ENCODE measurements around the gene POP4.

Gene POP4

DNA sequence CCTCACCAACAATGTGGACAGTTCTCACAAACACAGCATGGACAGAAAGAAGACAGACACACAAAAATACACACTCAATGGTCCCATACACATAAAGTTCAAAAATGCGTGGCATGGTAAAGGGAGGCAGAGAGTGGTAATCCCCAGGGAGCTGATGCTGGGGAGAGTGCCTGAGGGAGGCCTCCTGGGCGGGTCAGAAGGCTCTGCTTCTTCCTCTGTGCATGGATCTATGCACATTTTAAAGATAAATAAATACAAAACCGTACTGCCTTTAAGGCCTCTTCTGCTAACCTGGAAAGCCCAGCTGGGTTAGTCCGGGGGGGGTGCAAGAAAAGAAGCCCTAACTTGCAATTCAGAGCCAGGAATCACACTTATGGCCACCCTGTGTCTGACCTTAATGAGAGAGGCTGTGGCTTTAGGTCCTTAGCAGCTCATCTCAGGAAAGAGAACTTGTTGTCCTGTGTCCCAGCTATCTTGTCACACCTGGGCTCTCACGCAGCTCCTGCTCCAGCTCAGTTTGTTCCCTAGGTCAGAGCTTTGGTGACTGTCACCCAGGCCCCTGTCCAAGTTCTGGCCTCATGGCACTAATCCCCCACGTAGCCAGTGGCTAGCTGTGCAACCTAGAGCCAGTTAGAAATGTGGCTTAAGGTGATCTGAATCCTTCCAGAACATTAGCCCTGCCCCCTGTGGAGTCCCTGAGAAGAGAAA lies 28.5 kb downstream of the POP4 start:
- DNase-seq = no peak

GRCh38 chr19:29635963-29636362 lies 29.9 kb downstream of the POP4 start:
- no peak for DNase-seq

GRCh38 chr19:29636553-29637360 lies 30.7 kb downstream of the POP4 start:
- DNase-seq = no peak

DNA sequence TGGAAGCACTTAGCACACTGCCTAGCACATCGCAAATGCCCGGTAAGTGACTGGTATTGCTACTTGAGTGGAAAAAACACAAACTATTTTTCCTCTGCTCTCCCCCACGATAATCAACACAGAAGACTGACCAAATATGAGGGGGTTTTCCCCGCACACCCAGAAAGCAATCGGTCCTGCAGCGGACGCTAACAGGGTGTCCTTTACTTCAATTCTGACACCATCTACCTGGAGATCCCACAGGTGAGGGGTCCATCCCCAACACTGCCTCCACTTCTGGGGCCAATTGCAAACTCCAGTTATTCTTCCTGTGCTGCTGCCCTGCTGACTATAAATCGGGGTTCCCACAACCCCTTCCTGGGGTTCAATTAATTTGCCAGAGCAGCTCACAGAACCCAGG lies 33.0 kb downstream of the POP4 start:
- no peak for DNase-seq

- DNase-seq = no peak
Measured at GRCh38 chr19:29640231-29640630, 34.1 kb downstream of the POP4 start.

DNA sequence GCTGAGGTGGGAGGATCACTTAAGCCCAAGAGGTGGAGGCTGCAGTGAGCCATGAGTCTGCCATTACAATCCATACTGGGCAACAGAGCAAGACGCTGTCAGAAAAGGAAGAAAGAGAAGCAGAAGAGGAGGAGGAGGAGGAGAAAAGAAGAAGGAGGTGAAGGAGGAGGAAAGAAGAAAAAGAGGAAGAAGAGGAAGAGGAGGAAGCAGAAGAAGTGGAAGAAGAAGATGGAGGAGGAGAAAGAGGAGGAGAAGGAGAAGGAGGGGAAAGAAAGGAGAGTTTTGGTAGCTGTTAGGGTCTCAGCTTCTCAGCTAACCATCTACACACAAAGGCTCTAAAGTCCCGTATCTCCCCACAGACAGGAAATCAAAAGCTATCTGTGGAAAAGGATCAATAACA lies 35.5 kb downstream of the POP4 start:
- no peak for DNase-seq

GRCh38 chr19:29643361-29643935 lies 37.4 kb downstream of the POP4 start:
- no peak for DNase-seq

- DNase-seq = no peak
Measured at GRCh38 chr19:29644210-29644609, 38.1 kb downstream of the POP4 start.

DNA sequence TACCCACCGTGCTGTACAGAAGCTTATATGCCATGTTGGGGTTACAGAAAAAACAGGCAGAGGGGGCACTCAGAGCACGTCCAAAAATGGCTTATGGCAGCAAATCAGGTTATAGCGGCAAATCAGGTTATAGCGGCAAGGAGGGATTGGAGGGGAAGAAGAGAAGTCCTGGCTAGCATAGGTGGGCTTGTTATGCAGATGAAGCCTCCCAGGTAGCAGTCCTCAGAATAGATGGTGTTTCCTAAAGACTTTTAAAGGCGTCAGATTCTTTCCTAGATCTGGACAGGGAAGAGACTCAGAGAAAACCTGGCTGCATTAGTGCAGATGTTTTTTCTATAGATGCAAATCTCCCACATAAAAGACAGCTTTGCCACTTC lies 39.4 kb downstream of the POP4 start:
- no peak for DNase-seq

- no peak for DNase-seq
Measured at GRCh38 chr19:29645911-29646310, 39.8 kb downstream of the POP4 start.

- no peak for DNase-seq
Measured at GRCh38 chr19:29650772-29651387, 44.8 kb downstream of the POP4 start.

DNA sequence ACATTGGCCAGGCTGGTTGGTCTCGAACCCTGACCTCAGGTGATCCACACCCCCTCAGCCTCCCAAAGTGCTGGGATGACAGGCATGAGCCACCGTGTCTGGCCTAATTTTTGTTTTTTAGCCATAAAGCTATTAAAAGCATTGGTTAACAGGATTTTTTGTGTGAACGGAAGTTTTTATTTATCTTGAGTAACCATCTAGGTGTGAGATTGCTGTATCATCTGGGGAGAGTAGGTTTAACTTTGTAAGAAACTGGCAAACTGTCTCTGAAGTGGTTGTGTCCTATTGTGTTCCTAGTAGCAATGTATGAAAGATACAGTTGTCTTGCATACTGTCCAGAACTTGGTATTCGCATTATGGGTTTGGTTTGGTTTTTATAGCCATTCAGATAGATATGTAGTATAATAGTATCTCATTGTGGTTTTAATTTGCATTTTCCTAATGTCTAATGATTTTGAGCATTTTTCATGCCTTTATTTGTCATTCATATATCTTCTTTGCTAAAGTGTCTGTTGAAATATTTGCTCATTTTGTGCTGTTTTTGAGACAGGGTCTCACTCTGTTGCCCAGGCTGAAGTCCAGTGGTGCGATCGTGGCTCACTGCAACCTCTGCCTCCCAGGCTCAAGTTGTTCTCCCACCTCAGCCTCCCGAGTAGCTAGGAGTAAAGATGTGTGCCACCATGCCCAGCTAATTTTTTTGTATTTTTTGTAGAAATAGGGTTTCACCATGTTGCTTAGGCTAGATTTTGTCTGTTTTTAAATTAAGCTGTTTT lies 45.7 kb downstream of the POP4 start:
- DNase-seq = no peak

- DNase-seq = no peak
Measured at GRCh38 chr19:29653398-29653797, 47.3 kb downstream of the POP4 start.

GRCh38 chr19:29655648-29656335 lies 49.7 kb downstream of the POP4 start:
- no peak for DNase-seq

DNA sequence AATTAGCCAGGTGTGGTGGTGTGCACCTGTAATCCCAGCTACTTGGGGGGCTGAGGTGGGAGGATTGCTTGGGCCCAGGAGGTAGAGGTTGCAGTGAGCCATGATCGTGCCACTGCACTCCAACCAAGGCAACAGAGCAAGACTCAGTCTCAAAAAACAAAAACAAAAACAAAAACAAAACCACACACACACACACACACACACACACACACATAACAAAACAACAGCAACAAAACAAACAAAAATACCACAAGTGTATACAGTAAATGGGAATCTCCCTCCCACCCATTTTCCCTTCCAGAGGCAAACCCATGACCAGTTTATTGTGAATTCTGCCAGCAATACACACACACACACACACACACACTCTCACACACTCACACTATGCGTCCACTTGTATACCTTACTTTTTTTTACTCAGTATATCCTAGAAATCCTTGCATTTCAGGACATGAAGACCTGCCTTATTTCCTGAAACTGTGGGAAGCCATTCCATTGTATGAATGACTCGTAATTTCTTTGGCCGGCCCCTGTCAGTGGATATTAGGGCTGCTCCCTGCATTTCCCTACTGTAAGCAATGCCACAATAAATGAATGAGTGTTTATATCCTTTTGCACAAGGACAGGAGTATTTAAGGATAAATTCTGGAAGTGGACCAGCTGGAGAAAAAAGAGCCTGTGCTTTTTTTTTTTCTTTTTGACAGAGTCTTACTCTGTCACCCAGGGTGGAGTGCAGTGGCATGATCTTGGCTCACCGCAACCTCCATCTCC lies 52.3 kb downstream of the POP4 start:
- DNase-seq = no peak

GRCh38 chr19:29660835-29661234 lies 54.8 kb downstream of the POP4 start:
- no peak for DNase-seq

DNA sequence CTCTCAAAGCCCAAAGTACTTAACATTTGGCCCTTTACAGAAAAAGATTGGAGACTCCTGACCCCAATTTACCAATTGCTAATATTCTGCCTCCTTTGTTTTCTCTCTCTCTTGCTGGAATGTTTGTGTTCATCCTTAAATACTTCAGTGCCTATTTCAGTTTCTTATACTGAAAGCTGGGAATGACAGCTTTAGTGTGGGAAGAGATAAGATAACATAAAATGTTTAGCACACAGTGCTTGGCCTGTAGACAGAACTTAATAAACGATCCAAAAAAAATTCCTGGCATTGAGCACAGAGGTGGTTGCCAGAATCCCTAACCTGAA lies 56.2 kb downstream of the POP4 start:
- no peak for DNase-seq

DNA sequence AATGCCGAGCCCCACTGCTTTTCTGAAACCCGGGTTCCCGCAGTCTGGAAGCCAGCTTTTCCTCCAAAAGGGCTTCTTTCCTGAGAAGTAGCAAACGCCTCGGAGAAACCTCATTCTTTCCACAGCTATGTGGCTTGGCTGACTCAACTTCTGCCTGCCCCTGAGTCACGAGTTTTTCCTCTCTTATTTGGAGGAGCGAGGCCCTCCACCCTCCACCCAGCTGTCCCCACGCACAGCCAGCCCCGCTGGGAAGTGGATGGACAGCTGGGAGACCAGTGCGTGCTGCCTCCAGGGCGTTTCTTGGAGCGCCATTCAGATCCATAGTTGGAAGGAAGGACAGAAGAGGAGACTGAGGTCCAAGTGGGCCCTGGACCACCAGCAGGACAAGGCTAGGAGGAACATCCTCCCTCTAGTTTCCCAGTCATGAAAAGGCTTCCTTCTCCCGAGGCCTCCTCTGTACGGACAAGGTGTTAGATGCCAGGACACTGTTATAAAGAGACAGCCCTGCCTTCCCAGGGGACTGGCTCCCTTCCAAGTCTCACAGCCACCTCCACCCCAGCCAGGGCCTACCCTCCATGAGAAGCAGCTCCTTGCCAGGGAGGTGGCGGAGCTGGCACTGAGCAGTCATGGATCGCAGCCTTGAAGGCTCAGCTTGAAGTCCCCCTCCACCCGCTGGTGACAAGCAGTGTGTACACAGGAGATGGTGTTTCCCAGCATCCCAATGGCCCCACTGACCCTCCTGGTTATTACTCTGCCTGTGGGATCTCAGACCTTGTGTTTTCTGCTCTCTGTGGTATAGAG lies 56.7 kb downstream of the POP4 start:
- peak; percentile 96 for DNase-seq

GRCh38 chr19:29663861-29664752 lies 58.0 kb downstream of the POP4 start:
- no peak for DNase-seq

GRCh38 chr19:29664753-29665214 lies 58.7 kb downstream of the POP4 start:
- DNase-seq = no peak

Measured in amniotic stem cell (primary cell).